K562 (cell line): ENCODE results near the gene DKC1. TPM values are rescaled to one million over a fixed set of nuclear protein-coding genes. Genes with fewer than 3 reads are reported as not detected.

Source experiments
- CEBPB ChIP-seq: fragments of 450-650 bp; IDR thresholded peaks from 2 replicates; pipeline ENCODE4 v1.6.1; 2016; ENCODE audit warnings: missing genetic modification characterization, missing compliant biosample characterization
- CREM ChIP-seq: IDR thresholded peaks from 2 replicates; pipeline ENCODE4 v1.6.1; 2014; ENCODE audit warnings: antibody characterized with exemption, low read depth
- DACH1 ChIP-seq: fragments of 450-650 bp; IDR thresholded peaks from 2 replicates; pipeline ENCODE4 v1.6.1; 2018; ENCODE audit not compliant: partially characterized antibody
- ESRRA ChIP-seq: fragments of 450-650 bp; IDR thresholded peaks from 2 replicates; pipeline ENCODE4 v1.6.1; 2014; ENCODE audit warnings: low read depth, mild to moderate bottlenecking, moderate library complexity, borderline replicate concordance
- FIP1L1 ChIP-seq: fragments of 200-400 bp; formaldehyde crosslinking; IDR thresholded peaks from 2 replicates; pipeline ENCODE4 v1.6.1; 2018; ENCODE audit warnings: mild to moderate bottlenecking, low read depth, low read length; ENCODE audit not compliant: poor library complexity, severe bottlenecking
- FOXK2 ChIP-seq, 2 experiments: fragments of 450-650 bp; IDR thresholded peaks in 1 of 2; conservative IDR thresholded peaks in 1 of 2; 2 replicates each; pipeline ENCODE4 v1.6.1; 2016; ENCODE audit warnings: low read depth in 2 of 2, mild to moderate bottlenecking in 1 of 2
- HNRNPL ChIP-seq: fragments of 200-400 bp; formaldehyde crosslinking; IDR thresholded peaks from 2 replicates; pipeline ENCODE4 v1.6.1; 2017; ENCODE audit warnings: low read depth, mild to moderate bottlenecking, low read length
- HNRNPLL ChIP-seq: fragments of 200-400 bp; formaldehyde crosslinking; IDR thresholded peaks from 2 replicates; pipeline ENCODE4 v1.6.1; 2017; ENCODE audit warnings: low read length, low read depth, mild to moderate bottlenecking; ENCODE audit not compliant: poor library complexity, severe bottlenecking
- JUN ChIP-seq, 2 experiments: sonication (generic) in 1 of 2; formaldehyde crosslinking in 1 of 2; IDR thresholded peaks; 2 replicates each; pipeline versions ENCODE4 v1.6.1 to v1.8.0; 2012 to 2022; ENCODE audit warnings: borderline replicate concordance in 2 of 2, mild to moderate bottlenecking in 2 of 2, improper control_type of control experiment in 1 of 2, low read depth in 1 of 2, low read length in 1 of 2, missing genetic modification reagents in 1 of 2
- KDM1A ChIP-seq, 2 experiments: fragments of 450-650 bp; IDR thresholded peaks; 2 replicates each; pipeline ENCODE4 v1.6.1; 2016; ENCODE audit warnings: mild to moderate bottlenecking in 2 of 2
- KLF13 ChIP-seq: fragments of 450-650 bp; IDR thresholded peaks from 2 replicates; pipeline ENCODE4 v1.6.1; 2016; ENCODE audit warnings: missing genetic modification characterization, low read depth, mild to moderate bottlenecking, missing compliant biosample characterization, moderate library complexity, borderline replicate concordance
- LCOR ChIP-seq: sonication (generic); formaldehyde crosslinking; IDR thresholded peaks from 2 replicates; pipeline ENCODE4 v1.8.0; 2022; ENCODE audit warnings: mild to moderate bottlenecking, missing genetic modification reagents
- PCBP1 ChIP-seq: fragments of 200-400 bp; formaldehyde crosslinking; IDR thresholded peaks from 2 replicates; pipeline ENCODE4 v1.6.1; 2018; ENCODE audit warnings: mild to moderate bottlenecking, low read depth, low read length; ENCODE audit not compliant: poor library complexity, severe bottlenecking
- PRPF4 ChIP-seq: fragments of 200-400 bp; formaldehyde crosslinking; IDR thresholded peaks from one replicate; pipeline ENCODE4 v1.6.1; 2017; ENCODE audit warnings: low read length, low read depth, mild to moderate bottlenecking; ENCODE audit not compliant: insufficient read depth, poor library complexity, severe bottlenecking
- SRSF3 ChIP-seq: fragments of 200-400 bp; formaldehyde crosslinking; IDR thresholded peaks from 2 replicates; pipeline ENCODE4 v1.6.1; 2016; ENCODE audit warnings: mild to moderate bottlenecking, low read length, moderate library complexity; ENCODE audit not compliant: insufficient read depth
- ZNF584 ChIP-seq: fragments of 200-800 bp; sonication (Bioruptor generic); IDR thresholded peaks from 2 replicates; pipeline ENCODE4 v1.6.1; 2016; ENCODE audit warnings: low read depth, mild to moderate bottlenecking, missing genetic modification characterization, missing compliant biosample characterization
- polyA plus RNA-seq, 8 experiments: library from polyadenylated mRNA; depleted of rRNA in 4 of 8; stranded (reverse) in 5 of 8; unstranded in 3 of 8; fragments of >200 nt; fragmentation: Nextera tagmentation in 2 of 8; fragmentation: Illumina TruSeq in 1 of 8; extraction: Ambion mirVana in 2 of 8; extraction: Trizol in 1 of 8; gene quantifications; 2 replicates each; pipeline versions ENCODE4 v1.2.1 to v1.2.3, GENCODE V29; 2011 to 2014; ENCODE audit warnings: inconsistent platforms in 1 of 8, missing spikeins in 1 of 8
- total RNA-seq, 7 experiments: library from RNA; depleted of rRNA in 6 of 7; stranded (reverse); fragments of >200 nt in 6 of 7; fragmentation: Illumina TruSeq in 2 of 7; extraction: Trizol in 2 of 7; gene quantifications; 2 replicates each; pipeline versions ENCODE4 v1.2.1 to v1.2.3, GENCODE V29; 2011 to 2021; ENCODE audit warnings: low replicate concordance in 1 of 7
- TF ChIP-seq, protein P1 (sequence below): sonication (generic); formaldehyde crosslinking; IDR thresholded peaks from 2 replicates; pipeline ENCODE4 v1.8.1; 2023; ENCODE audit warnings: mild to moderate bottlenecking, missing genetic modification reagents
- TF ChIP-seq, protein P2 (sequence below): sonication (generic); formaldehyde crosslinking; IDR thresholded peaks from 2 replicates; pipeline ENCODE4 v1.8.0; 2022; ENCODE audit warnings: missing genetic modification reagents, mild to moderate bottlenecking, moderate library complexity, borderline replicate concordance

DKC1 gene
- total and polyA plus RNA-seq, 9 of the 15 experiments (the other 6 are each of a cell fraction or from before 2014, with no cell fraction given): 205 to 313 (median 219) TPM

DNA sequence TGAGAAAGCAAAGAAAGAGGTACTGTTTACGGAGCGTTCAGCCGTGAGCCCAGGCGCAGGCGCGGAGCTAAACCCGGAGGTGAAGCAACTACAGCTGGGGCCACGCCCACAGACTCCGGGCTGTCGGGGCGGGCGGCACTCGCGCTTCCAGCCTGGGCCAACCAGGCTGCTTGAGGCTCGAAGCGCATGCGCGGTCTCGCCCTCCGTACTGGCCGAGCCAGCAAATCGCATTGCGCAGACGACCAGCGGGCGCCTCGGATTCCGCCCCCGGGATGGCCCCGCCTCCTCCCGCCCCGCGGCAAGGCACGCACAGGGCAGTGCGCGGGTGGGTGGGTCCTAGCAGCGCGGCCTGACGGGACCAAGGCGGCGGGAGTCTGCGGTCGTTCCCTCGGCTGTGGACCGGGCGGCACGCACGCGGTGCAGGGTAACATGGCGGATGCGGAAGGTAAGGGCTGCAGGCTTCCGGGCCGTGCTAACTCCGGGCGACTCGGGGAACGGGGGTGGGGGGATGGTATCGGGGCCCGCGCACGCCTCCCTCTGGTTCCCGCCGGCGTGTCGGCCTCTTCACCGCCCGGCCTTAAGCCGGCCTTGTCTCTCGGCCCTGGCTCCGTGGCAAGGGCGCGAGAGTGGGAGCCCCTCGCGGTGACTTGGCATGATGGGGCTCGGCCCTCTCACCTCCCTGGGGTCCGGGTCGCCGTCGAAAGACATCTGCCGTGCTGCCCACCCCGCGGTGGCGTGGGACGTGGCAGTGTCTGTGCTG, at the start of gene DKC1 (continued):
- TF ChIP-seq HNRNPL: peak; percentile 58; the same call in 1 of the 2 replicates
- TF ChIP-seq, protein P1, sequence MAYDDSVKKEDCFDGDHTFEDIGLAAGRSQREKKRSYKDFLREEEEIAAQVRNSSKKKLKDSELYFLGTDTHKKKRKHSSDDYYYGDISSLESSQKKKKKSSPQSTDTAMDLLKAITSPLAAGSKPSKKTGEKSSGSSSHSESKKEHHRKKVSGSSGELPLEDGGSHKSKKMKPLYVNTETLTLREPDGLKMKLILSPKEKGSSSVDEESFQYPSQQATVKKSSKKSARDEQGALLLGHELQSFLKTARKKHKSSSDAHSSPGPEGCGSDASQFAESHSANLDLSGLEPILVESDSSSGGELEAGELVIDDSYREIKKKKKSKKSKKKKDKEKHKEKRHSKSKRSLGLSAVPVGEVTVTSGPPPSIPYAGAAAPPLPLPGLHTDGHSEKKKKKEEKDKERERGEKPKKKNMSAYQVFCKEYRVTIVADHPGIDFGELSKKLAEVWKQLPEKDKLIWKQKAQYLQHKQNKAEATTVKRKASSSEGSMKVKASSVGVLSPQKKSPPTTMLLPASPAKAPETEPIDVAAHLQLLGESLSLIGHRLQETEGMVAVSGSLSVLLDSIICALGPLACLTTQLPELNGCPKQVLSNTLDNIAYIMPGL: no peak
- peak; percentile 44 for TF ChIP-seq HNRNPLL
- TF ChIP-seq, protein P2, sequence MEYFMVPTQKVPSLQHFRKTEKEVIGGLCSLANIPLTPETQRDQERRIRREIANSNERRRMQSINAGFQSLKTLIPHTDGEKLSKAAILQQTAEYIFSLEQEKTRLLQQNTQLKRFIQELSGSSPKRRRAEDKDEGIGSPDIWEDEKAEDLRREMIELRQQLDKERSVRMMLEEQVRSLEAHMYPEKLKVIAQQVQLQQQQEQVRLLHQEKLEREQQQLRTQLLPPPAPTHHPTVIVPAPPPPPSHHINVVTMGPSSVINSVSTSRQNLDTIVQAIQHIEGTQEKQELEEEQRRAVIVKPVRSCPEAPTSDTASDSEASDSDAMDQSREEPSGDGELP (CRISPR knock-in tag): peak; percentile 98
- 0 out of 2 replicates have a peak, but pooled peaks have one; percentile 84 for TF ChIP-seq SRSF3
- no peak for TF ChIP-seq ZNF584
- TF ChIP-seq LCOR: no peak; the same call in 1 of the 2 replicates
- TF ChIP-seq CREM: peak; percentile 31; the same call in 1 of the 2 replicates
- TF ChIP-seq PRPF4: peak; percentile 75
- no peak; a peak in 1 of 4 replicates for TF ChIP-seq KDM1A (IDR thresholded peaks at IDR 0.05)
- TF ChIP-seq DACH1: peak; percentile 69
- peak; percentile 91; the same call in 1 of the 2 replicates for TF ChIP-seq KLF13 (tag)
- peak; percentile 78 for TF ChIP-seq PCBP1
- peak; percentile 17; the same call in 1 of the 2 replicates for TF ChIP-seq JUN (IDR thresholded peaks at IDR 0.05; ENCODE audit: borderline replicate concordance, low read depth, low read length)
- TF ChIP-seq JUN (CRISPR knock-in tag; IDR thresholded peaks at IDR 0.05; ENCODE audit: borderline replicate concordance): no peak
- peak; percentile 62 to 84; a peak in 2 of 4 replicates for TF ChIP-seq FOXK2 (conservative IDR thresholded peaks at IDR 0.05 in 1 of 2, IDR thresholded peaks at IDR 0.05 in 1 of 2; ENCODE audit: low read depth in 2 of 2)
- peak; percentile 82 for TF ChIP-seq FIP1L1
- peak; percentile 45; the same call in 1 of the 2 replicates for TF ChIP-seq ESRRA
- TF ChIP-seq CEBPB (tag): peak; percentile 98
